RWPE2 (cell line): ENCODE measurements around the gene SETBP1.

Experiments
- ATAC-seq: fragments of 200-7000 bp; cut with Tn5 transposase; 3 replicates; pipeline ENCODE4 v1.9.1; 2021; ENCODE audit warnings: low read depth
- DNase-seq: peaks from one replicate; pipeline ENCODE4 v3.0.0-alpha.2; 2020; ENCODE audit warnings: low spot score
- H3K27ac ChIP-seq: fragments of 450-650 bp; 2 replicates; pipeline ENCODE4 v1.5.1; 2017; ENCODE audit warnings: mild to moderate bottlenecking; ENCODE audit not compliant: poor library complexity, severe bottlenecking
- H3K27me3 ChIP-seq: fragments of 250-450 bp; sonication (Bioruptor Pico); 2 replicates; pipeline ENCODE4 v1.5.1; 2021; ENCODE audit warnings: mild to moderate bottlenecking, moderate library complexity; ENCODE audit not compliant: insufficient read depth, poor library complexity, severe bottlenecking
- H3K36me3 ChIP-seq: fragments of 250-450 bp; sonication (Bioruptor Pico); 2 replicates; pipeline ENCODE4 v1.5.1; 2020; ENCODE audit warnings: low read depth, mild to moderate bottlenecking, moderate library complexity
- H3K4me1 ChIP-seq: fragments of 250-450 bp; sonication (Bioruptor Pico); 2 replicates; pipeline ENCODE4 v1.5.1; 2021; ENCODE audit warnings: mild to moderate bottlenecking, moderate library complexity; ENCODE audit not compliant: insufficient read depth, poor library complexity, severe bottlenecking
- H3K4me3 ChIP-seq: fragments of 250-450 bp; sonication (Bioruptor Pico); 2 replicates; pipeline ENCODE4 v1.5.1; 2021; ENCODE audit warnings: mild to moderate bottlenecking, moderate library complexity; ENCODE audit not compliant: severe bottlenecking
- H3K9me3 ChIP-seq: fragments of 250-450 bp; sonication (Bioruptor Pico); 2 replicates; pipeline ENCODE4 v1.5.1; 2021; ENCODE audit warnings: mild to moderate bottlenecking, moderate library complexity; ENCODE audit not compliant: severe bottlenecking
- TF ChIP-seq, protein P1 (sequence below): fragments of 450-650 bp; IDR thresholded peaks from one replicate; pipeline ENCODE4 v1.5.1; 2017; ENCODE audit warnings: mild to moderate bottlenecking, moderate library complexity; ENCODE audit not compliant: poor library complexity, severe bottlenecking

Gene SETBP1

DNA sequence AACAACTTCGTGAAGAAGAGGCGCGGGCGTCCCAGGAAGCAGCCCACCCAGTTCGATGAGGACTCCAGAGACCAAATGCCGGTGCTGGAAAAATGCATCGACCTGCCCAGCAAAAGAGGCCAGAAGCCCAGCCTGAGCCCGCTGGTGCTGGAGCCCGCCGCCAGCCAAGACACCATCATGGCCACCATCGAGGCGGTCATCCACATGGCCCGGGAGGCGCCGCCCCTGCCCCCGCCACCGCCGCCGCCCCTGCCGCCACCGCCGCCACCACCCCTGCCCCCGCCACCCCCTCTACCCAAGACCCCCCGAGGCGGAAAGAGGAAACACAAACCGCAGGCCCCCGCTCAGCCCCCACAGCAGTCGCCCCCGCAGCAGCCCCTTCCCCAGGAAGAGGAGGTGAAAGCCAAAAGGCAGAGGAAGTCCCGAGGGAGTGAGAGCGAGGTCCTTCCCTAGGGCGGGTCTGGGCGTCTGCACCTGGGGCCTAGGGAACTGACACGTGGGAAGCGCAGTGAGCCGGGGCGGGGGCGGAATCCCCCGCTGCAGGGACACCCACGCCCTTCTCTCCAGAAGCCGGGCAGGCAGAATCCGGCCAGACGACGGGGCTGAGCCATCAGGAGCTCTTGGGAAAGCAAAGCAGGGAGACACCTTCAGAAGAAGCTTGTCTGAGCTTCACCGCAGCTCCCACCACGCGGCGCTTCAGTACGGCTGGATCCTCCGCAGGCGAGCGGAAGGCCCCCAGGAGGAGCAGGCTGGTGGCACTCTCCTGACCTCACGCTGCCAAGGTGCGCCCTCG lies 382.8 kb downstream of the SETBP1 start:
- no peak overlapping the region for H3K4me3 ChIP-seq
- H3K4me1 ChIP-seq = peaks cover 11% of the 10 kb centered on the region

DNA sequence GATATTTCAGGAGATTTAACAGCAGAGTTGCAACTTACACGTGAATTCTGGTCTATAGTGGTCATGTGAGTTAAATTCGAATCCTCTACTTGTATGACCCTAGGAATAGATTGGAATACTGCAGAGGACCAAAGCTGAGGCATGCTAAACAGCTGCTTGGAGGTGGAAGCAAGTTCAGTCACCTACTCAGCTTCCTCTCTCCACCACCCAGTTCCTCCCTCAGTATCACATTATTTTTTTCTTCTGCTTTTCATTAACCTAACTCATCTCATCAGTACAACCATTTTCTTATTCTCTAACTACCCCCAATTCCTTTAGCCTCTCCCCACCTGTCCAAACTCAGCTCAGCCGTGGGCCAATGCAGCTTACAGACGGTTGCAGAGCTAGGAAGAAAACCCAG lies 385.5 kb downstream of the SETBP1 start:
- DNase-seq (no peak), ATAC-seq (no peak)
- H3K4me3 ChIP-seq = no peak overlapping the region
- no peaks in the 10 kb centered on the region for H3K9me3 ChIP-seq
- H3K36me3 ChIP-seq = no peaks in the 10 kb centered on the region
- H3K27me3 ChIP-seq = no peaks in the 10 kb centered on the region
- TF ChIP-seq, protein P1, sequence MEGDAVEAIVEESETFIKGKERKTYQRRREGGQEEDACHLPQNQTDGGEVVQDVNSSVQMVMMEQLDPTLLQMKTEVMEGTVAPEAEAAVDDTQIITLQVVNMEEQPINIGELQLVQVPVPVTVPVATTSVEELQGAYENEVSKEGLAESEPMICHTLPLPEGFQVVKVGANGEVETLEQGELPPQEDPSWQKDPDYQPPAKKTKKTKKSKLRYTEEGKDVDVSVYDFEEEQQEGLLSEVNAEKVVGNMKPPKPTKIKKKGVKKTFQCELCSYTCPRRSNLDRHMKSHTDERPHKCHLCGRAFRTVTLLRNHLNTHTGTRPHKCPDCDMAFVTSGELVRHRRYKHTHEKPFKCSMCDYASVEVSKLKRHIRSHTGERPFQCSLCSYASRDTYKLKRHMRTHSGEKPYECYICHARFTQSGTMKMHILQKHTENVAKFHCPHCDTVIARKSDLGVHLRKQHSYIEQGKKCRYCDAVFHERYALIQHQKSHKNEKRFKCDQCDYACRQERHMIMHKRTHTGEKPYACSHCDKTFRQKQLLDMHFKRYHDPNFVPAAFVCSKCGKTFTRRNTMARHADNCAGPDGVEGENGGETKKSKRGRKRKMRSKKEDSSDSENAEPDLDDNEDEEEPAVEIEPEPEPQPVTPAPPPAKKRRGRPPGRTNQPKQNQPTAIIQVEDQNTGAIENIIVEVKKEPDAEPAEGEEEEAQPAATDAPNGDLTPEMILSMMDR = no peak
- H3K4me1 ChIP-seq = no peaks in the 10 kb centered on the region
- no peak overlapping the region for H3K27ac ChIP-seq

More for the DNA sequence above, 382.8 kb downstream of the SETBP1 start:
- H3K27me3 ChIP-seq = no peaks in the 10 kb centered on the region
- DNase-seq (no peak), ATAC-seq (no peak)
- H3K36me3 ChIP-seq = no peaks in the 10 kb centered on the region
- TF ChIP-seq, protein P1 = no peak
- H3K9me3 ChIP-seq = no peaks in the 10 kb centered on the region
- H3K27ac ChIP-seq = no peak overlapping the region

DNA sequence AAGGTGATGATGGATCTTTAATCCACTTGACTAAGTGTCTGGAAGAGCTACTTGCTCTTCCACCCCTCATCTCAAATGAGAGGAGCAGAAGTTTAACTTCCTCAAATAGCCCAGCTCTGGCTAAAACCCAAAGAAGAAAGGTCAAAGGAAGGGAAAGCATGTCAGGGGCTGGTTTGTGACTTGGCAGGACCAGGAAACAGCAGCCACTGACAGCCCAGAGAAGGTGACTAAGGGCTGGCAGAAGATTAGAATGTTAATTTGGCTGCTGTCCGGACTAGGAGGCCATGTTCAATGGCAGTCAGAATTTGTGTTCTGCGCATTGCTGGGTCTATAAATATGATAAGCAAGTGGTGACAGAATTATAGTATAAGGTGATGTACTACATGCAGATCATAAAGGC lies 386.2 kb downstream of the SETBP1 start:
- Histone ChIP-seq H3K9me3 (no peaks in the 10 kb centered on the region), H3K4me1 (no peaks in the 10 kb centered on the region), H3K27ac (no peak overlapping the region), H3K36me3 (no peaks in the 10 kb centered on the region), H3K27me3 (no peaks in the 10 kb centered on the region), H3K4me3 (no peak overlapping the region)
- TF ChIP-seq, protein P1 = no peak
- no peak for ATAC-seq
- DNase-seq = no peak

DNA sequence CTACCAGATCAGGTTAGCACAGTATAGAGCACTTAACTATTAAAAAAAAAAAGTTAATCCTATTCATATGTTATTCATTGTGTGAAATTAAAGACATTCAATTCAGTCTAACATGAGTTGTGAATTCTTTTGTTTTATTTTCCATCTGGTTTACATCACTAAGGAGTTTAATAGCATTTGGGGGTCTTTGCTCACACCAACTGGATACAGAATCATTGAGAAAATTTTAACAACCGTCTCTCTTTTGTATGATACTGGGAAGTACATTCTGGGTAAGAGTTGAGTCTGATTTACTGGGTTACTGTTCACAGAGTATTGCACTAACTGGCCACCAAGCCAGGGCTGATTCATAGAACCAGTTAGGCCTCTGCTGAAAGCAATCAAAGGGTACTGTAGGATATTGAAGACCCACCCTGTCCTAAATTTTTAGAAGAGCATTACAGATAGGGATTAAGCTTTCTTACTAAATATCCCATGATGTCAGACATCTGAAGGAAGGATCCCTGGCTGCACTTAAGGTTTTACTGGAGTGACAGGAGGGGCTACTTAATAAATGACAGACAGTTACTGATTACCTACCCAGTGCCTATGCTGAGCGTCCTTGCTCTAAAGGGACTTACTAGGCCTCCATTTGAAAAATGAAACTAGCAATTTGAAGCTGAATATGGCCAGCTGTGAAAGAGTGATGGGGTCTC lies 387.9 kb downstream of the SETBP1 start:
- DNase-seq (no peak), ATAC-seq (no peak)
- no peaks in the 10 kb centered on the region for H3K27me3 ChIP-seq
- TF ChIP-seq, protein P1 = no peak
- no peak overlapping the region for H3K4me3 ChIP-seq
- H3K36me3 ChIP-seq = no peaks in the 10 kb centered on the region
- H3K27ac ChIP-seq = no peak overlapping the region
- no peaks in the 10 kb centered on the region for H3K4me1 ChIP-seq
- no peaks in the 10 kb centered on the region for H3K9me3 ChIP-seq

DNA sequence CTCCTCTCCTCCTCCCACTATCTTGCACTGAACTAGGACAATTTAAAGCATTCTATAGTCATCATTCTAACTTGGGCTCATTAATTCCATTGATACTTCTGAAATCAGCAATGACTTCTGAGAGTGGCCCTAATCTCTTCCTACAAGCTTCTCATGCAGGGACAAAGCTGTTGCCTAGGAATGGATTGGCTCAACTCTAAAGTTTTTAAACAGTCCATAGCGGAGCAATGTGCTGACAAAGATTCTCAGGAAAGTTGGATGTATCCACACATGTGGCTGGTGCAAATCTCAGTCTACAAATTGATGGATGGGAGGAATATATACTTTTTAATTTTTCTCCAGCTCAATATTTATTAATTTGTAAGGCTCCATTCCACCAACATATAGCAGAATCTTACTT lies 388.9 kb downstream of the SETBP1 start:
- Histone ChIP-seq H3K9me3 (no peaks in the 10 kb centered on the region), H3K4me1 (no peaks in the 10 kb centered on the region), H3K27ac (no peak overlapping the region), H3K27me3 (no peaks in the 10 kb centered on the region), H3K36me3 (no peaks in the 10 kb centered on the region), H3K4me3 (no peak overlapping the region)
- TF ChIP-seq, protein P1 = no peak
- no peak for ATAC-seq
- no peak for DNase-seq
